Measurements from ENCODE around the gene DEFB124. TPM values are rescaled to one million over a fixed set of nuclear protein-coding genes. Genes with fewer than 3 reads are reported as not detected.

The DEFB124 gene
- total RNA-seq, 1 experiment from 2014 or later = not detected

GRCh38 chr20:31516651-31517050, 41.7 kb upstream of the DEFB124 start:
- no peak for ATAC-seq
- H3K9me3 Mint-ChIP-seq = no peaks in the 10 kb centered on the region
- no peaks in the 10 kb centered on the region for H3K27me3 Mint-ChIP-seq (ENCODE audit: low read depth)
- no peaks in the 10 kb centered on the region for H3K4me1 Mint-ChIP-seq
- no peak overlapping the region for H3K27ac Mint-ChIP-seq
- ChIA-PET CTCF (interaction anchor here (0.7 to 1.6 kb wide), 4 partner anchors 9 to 46 kb away, joined by 3 to 10 read pairs (median 6); no protein-coding TSS in a partner anchor), POLR2A (no interaction called here)
- no peak for TF ChIP-seq ZNF512 (CRISPR knock-in tag; IDR thresholded peaks at IDR 0.05; ENCODE audit: borderline replicate concordance)
- TF ChIP-seq ZNF423 (CRISPR knock-in tag; IDR thresholded peaks at IDR 0.05) = no peak
- no peak for TF ChIP-seq NR1H2 (CRISPR knock-in tag; IDR thresholded peaks at IDR 0.05)
- TF ChIP-seq CDX4 (CRISPR knock-in tag; IDR thresholded peaks at IDR 0.05; ENCODE audit: borderline replicate concordance) = no peak
- no peak for TF ChIP-seq GABPB1 (CRISPR knock-in tag; IDR thresholded peaks at IDR 0.05)
- no peak for TF ChIP-seq JUN (CRISPR knock-in tag; IDR thresholded peaks at IDR 0.05)
- TF ChIP-seq HMGA2 (CRISPR knock-in tag; IDR thresholded peaks at IDR 0.05) = no peak
- no peak for TF ChIP-seq ZSCAN18 (CRISPR knock-in tag; IDR thresholded peaks at IDR 0.05)
- no peak for TF ChIP-seq NFE2L1 (CRISPR knock-in tag; IDR thresholded peaks at IDR 0.05)
- H3K4me3 Mint-ChIP-seq = no peak overlapping the region
- no peak for DNase-seq (ENCODE audit: low spot score)
- H3K36me3 Mint-ChIP-seq = peaks cover 3% of the 10 kb centered on the region

GRCh38 chr20:31516166-31516565, 41.2 kb upstream of the DEFB124 start:
- no peaks in the 10 kb centered on the region for H3K4me1 Mint-ChIP-seq
- POLR2A ChIA-PET = no interaction called here

GRCh38 chr20:31515775-31516107, 40.8 kb upstream of the DEFB124 start:
- POLR2A ChIA-PET = no interaction called here
- peaks cover 3% of the 10 kb centered on the region for H3K36me3 Mint-ChIP-seq

More at GRCh38 chr20:31516166-31516565, 41.2 kb upstream of the DEFB124 start:
- Mint-ChIP-seq H3K4me3 (no peak overlapping the region), H3K27ac (no peak overlapping the region), H3K36me3 (peaks cover 3% of the 10 kb centered on the region), H3K9me3 (no peaks in the 10 kb centered on the region), H3K27me3 (ENCODE audit: low read depth) (no peaks in the 10 kb centered on the region)
- no peak for DNase-seq (ENCODE audit: low spot score)
- CTCF ChIA-PET = interaction anchor here (1.6 kb wide), 1 partner anchor 41 kb away, joined by 10 read pairs; no protein-coding TSS in a partner anchor
- no peak for ATAC-seq
- TF ChIP-seq FOXP1 (CRISPR knock-in tag; IDR thresholded peaks at IDR 0.05; ENCODE audit: borderline replicate concordance) (no peak), GABPB1 (CRISPR knock-in tag; IDR thresholded peaks at IDR 0.05) (0 out of 2 replicates have a peak, but pooled peaks have one; percentile 39)

More at GRCh38 chr20:31515775-31516107, 40.8 kb upstream of the DEFB124 start:
- Mint-ChIP-seq H3K9me3 (no peaks in the 10 kb centered on the region), H3K27me3 (ENCODE audit: low read depth) (no peaks in the 10 kb centered on the region), H3K4me1 (no peaks in the 10 kb centered on the region), H3K4me3 (no peak overlapping the region), H3K27ac (no peak overlapping the region)
- ATAC-seq (no peak), DNase-seq (ENCODE audit: low spot score) (no peak)
- CTCF ChIA-PET = no interaction called here
- TF ChIP-seq STAT6 (CRISPR knock-in tag; conservative IDR thresholded peaks at IDR 0.05; ENCODE audit: low read depth) (no peak), E2F5 (CRISPR knock-in tag; IDR thresholded peaks at IDR 0.05) (no peak), ZMAT4 (CRISPR knock-in tag; IDR thresholded peaks at IDR 0.05) (no peak), NFATC4 (CRISPR knock-in tag; IDR thresholded peaks at IDR 0.05) (no peak), PRRX2 (CRISPR knock-in tag; IDR thresholded peaks at IDR 0.05) (no peak), GTF2I (CRISPR knock-in tag; conservative IDR thresholded peaks at IDR 0.05) (no peak), PREB (CRISPR knock-in tag; IDR thresholded peaks at IDR 0.05; ENCODE audit: borderline replicate concordance) (no peak)

Measured in WTC11 (cell line).